CD4-positive, alpha-beta T cell treated with Interleukin-6 for 4 hours (primary cell): ENCODE measurements around the gene TMEM14C.

Experiments
- DNase-seq: peaks from one replicate; pipeline ENCODE4 v3.0.0-alpha.2; 2020; ENCODE audit warnings: mixed read lengths

Gene TMEM14C

GRCh38 chr6:10771371-10771894 is 48.6 kb downstream of the TMEM14C start:
- no peak for DNase-seq

- no peak for DNase-seq
Observed at GRCh38 chr6:10778230-10778629, 55.4 kb downstream of the TMEM14C start.

GRCh38 chr6:10779076-10779475 is 56.2 kb downstream of the TMEM14C start:
- no peak for DNase-seq
